ENCODE data around the gene LDB1. TPM values are rescaled to one million over a fixed set of nuclear protein-coding genes. Genes with fewer than 3 reads are reported as not detected.

Gene LDB1
- total and polyA plus RNA-seq, 2 donors (not counting 3 experiments of a cell fraction or from before 2014, with no cell fraction given), result 65.7 to 137 TPM

DNA sequence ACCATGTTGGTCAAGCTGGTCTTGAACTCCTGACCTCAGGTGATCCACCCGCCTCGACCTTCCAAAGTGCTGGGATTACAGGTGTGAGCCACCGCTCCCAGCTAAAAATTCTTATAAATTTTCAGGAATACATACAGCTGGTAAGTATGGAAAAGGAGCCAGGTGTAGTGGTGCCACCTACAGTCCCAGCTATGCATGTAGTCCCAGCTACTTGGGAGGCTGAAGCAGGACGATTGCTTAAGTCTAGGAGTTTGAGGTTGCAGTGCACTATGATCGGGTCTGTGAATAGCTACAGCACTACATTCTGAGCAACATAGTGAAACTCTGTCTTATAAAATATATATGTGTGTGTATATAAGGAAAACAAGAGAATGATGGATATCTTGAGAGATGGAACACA is 19.0 kb downstream of the LDB1 start:
- POLR2A ChIA-PET, result interaction anchor here (1.1 kb wide), 1 partner anchor 14 kb away, joined by 4 read pairs; no protein-coding TSS in a partner anchor
- peaks cover 9% of the 10 kb centered on the region for H3K4me1 ChIP-seq (ENCODE audit: control insufficient read depth, extremely low read depth, insufficient read depth, low read length)
- DNase-seq (ENCODE audit: low read depth, low spot score) (no peak), FAIRE-seq (no peak)
- H3K36me3 ChIP-seq (ENCODE audit: control insufficient read depth in 2 of 2, extremely low read depth in 1 of 2, insufficient read depth in 2 of 2, low read length in 2 of 2), result no peaks in the 10 kb centered on the region
- no peaks in the 10 kb centered on the region for H4K20me1 ChIP-seq (replicated peaks; ENCODE audit: control insufficient read depth, extremely low read depth, insufficient read depth, low read length)
- no peaks in the 10 kb centered on the region for H3K79me2 ChIP-seq (ENCODE audit: control insufficient read depth, insufficient read depth, low read length)
- H3K4me3 ChIP-seq (replicated peaks in 1 of 3; ENCODE audit: insufficient read depth in 1 of 3, low read depth in 1 of 3, low read length in 3 of 3), result no peak overlapping the region
- H3K9me1 ChIP-seq (replicated peaks; ENCODE audit: control insufficient read depth, extremely low read depth, insufficient read depth, low read length), result no peaks in the 10 kb centered on the region
- H3K4me2 ChIP-seq (ENCODE audit: insufficient read depth, low read length), result no peak overlapping the region
- no peak overlapping the region for H3K9ac ChIP-seq (replicated peaks; ENCODE audit: extremely low read depth, insufficient read depth, low read length)
- H3K9me3 ChIP-seq (replicated peaks; ENCODE audit: control insufficient read depth, insufficient read depth, low read length), result no peaks in the 10 kb centered on the region
- CTCF ChIA-PET, result interaction anchor here (0.6 to 2.6 kb wide), 11 partner anchors 9 to 320 kb away, joined by 3 to 12 read pairs (median 4); no protein-coding TSS in a partner anchor
- H3K27me3 ChIP-seq (ENCODE audit: control insufficient read depth in 2 of 2, insufficient read depth in 2 of 2, low read length in 2 of 2), result no peaks in the 10 kb centered on the region
- H3K27ac ChIP-seq (ENCODE audit: insufficient read depth, low read depth, low read length), result no peak overlapping the region
- intact Hi-C loops (cut with micrococcal nuclease), result no loop called here
- no TSS peak for BruUV-seq (replicated peaks)
- dilution Hi-C loops (cut with MboI; ENCODE audit: extremely low pct_ligation_motif_present, low sequenced_read_pairs), result no loop called here
- no peak overlapping the region for H2AFZ ChIP-seq (ENCODE audit: low read depth, low read length)
- TF ChIP-seq POLR2AphosphoS5 (IDR thresholded peaks at IDR 0.05; ENCODE audit: insufficient read depth, low read depth, low read length) (no peak), GATA2 (IDR thresholded peaks at IDR 0.05; ENCODE audit: insufficient read depth, insufficient read length, low read depth, low read length) (no peak), JUN (IDR thresholded peaks at IDR 0.05; ENCODE audit: borderline replicate concordance, insufficient read depth, insufficient read length, low read depth) (no peak), EZH2 (IDR thresholded peaks at IDR 0.05; ENCODE audit: borderline replicate concordance, low read depth, low read length, severe bottlenecking) (no peak), POLR2A (IDR thresholded peaks at IDR 0.05; ENCODE audit: low read depth, low read length) (no peak), FOS (IDR thresholded peaks at IDR 0.05; ENCODE audit: borderline replicate concordance, insufficient read depth, low read length) (no peak), MYC (IDR thresholded peaks at IDR 0.05; ENCODE audit: low read depth, low read length) (no peak)
- TF ChIP-seq, protein P1, sequence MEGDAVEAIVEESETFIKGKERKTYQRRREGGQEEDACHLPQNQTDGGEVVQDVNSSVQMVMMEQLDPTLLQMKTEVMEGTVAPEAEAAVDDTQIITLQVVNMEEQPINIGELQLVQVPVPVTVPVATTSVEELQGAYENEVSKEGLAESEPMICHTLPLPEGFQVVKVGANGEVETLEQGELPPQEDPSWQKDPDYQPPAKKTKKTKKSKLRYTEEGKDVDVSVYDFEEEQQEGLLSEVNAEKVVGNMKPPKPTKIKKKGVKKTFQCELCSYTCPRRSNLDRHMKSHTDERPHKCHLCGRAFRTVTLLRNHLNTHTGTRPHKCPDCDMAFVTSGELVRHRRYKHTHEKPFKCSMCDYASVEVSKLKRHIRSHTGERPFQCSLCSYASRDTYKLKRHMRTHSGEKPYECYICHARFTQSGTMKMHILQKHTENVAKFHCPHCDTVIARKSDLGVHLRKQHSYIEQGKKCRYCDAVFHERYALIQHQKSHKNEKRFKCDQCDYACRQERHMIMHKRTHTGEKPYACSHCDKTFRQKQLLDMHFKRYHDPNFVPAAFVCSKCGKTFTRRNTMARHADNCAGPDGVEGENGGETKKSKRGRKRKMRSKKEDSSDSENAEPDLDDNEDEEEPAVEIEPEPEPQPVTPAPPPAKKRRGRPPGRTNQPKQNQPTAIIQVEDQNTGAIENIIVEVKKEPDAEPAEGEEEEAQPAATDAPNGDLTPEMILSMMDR (IDR thresholded peaks at IDR 0.05; ENCODE audit: extremely low read depth in 1 of 2, insufficient read depth in 1 of 2, low read depth in 1 of 2, low read length in 2 of 2), result no peak
- TF ChIP-seq, protein P2, sequence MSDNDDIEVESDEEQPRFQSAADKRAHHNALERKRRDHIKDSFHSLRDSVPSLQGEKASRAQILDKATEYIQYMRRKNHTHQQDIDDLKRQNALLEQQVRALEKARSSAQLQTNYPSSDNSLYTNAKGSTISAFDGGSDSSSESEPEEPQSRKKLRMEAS (IDR thresholded peaks at IDR 0.05; ENCODE audit: insufficient read depth, insufficient read length), result no peak

All from endothelial cell of umbilical vein (primary cell).